Cardiac muscle cell (in vitro differentiated cells and primary cell): Measurements from ENCODE around the gene BSG. TPM values are rescaled to one million over a fixed set of nuclear protein-coding genes. Genes with fewer than 3 reads are reported as not detected.
"Not testable (repeated sequence)": the region's sequence is repeated elsewhere in the genome, so short reads cannot be mapped to it uniquely, and the experiment has no call there.

Source experiments
- DNase-seq, 2 donors: peaks; one replicate each; pipeline versions ENCODE4 v3.0.0 to v3.0.0-alpha.2; 2010 to 2017; ENCODE audit warnings: low read depth in 1 of 2, low spot score in 1 of 2
- H3K27ac ChIP-seq: fragments of 200-600 bp; sonication (generic); 2 replicates; pipeline ENCODE4 v1.5.1; 2016
- H3K27me3 ChIP-seq: fragments of 200-600 bp; sonication (generic); 2 replicates; pipeline ENCODE4 v1.6.0; 2016; ENCODE audit warnings: control low read depth
- H3K36me3 ChIP-seq: fragments of 200-600 bp; sonication (generic); 2 replicates; pipeline ENCODE4 v1.5.1; 2016; ENCODE audit warnings: control low read depth
- H3K4me1 ChIP-seq: fragments of 200-600 bp; sonication (generic); 2 replicates; pipeline ENCODE4 v1.8.1; 2017; ENCODE audit warnings: low read depth, mild to moderate bottlenecking, mixed run types
- H3K4me3 ChIP-seq: fragments of 200-600 bp; sonication (generic); 2 replicates; pipeline ENCODE4 v1.5.1; 2016; ENCODE audit warnings: mild to moderate bottlenecking
- H3K9me3 ChIP-seq: fragments of 200-600 bp; sonication (generic); 2 replicates; pipeline ENCODE4 v1.5.1; 2017; ENCODE audit warnings: low read depth, mild to moderate bottlenecking, control low read depth
- CTCF ChIP-seq: IDR thresholded peaks from 2 replicates; pipeline ENCODE4 v1.5.1; 2012; ENCODE audit warnings: low read depth, mild to moderate bottlenecking, low read length
- polyA plus RNA-seq: library from polyadenylated mRNA; unstranded; fragments of >200 nt; fragmentation: Nextera tagmentation; extraction: Ambion mirVana; gene quantifications from 2 replicates; pipeline ENCODE4 v1.2.1, GENCODE V29; 2016
- total RNA-seq: library from RNA; depleted of rRNA; stranded (reverse); fragments of >200 nt; gene quantifications from 2 replicates; pipeline ENCODE4 v1.2.3, GENCODE V29; 2016

BSG gene
- total and polyA plus RNA-seq, 2 experiments from 2014 or later = 826 to 1,204 TPM

- no peak for TF ChIP-seq CTCF
- H3K4me3 ChIP-seq = no peak overlapping the region
- peaks cover under 1% of the 10 kb centered on the region for H3K27me3 ChIP-seq
- no peaks in the 10 kb centered on the region for H3K4me1 ChIP-seq
- no peaks in the 10 kb centered on the region for H3K9me3 ChIP-seq
- no peaks in the 10 kb centered on the region for H3K36me3 ChIP-seq
- no peak for DNase-seq
- H3K27ac ChIP-seq = no peak overlapping the region
Observed at GRCh38 chr19:601310-601709, 28.9 kb downstream of the BSG start.

- DNase-seq = no peak
- H3K27me3 ChIP-seq = no peaks in the 10 kb centered on the region
- no peak overlapping the region for H3K4me3 ChIP-seq
- H3K9me3 ChIP-seq = no peaks in the 10 kb centered on the region
- no peaks in the 10 kb centered on the region for H3K36me3 ChIP-seq
- no peaks in the 10 kb centered on the region for H3K4me1 ChIP-seq
- no peak for TF ChIP-seq CTCF
- H3K27ac ChIP-seq = no peak overlapping the region
Observed at GRCh38 chr19:601790-602189, 29.4 kb downstream of the BSG start.

GRCh38 chr19:602391-603301 is 30.2 kb downstream of the BSG start:
- no peak overlapping the region for H3K27ac ChIP-seq
- no peaks in the 10 kb centered on the region for H3K36me3 ChIP-seq
- H3K4me1 ChIP-seq = no peaks in the 10 kb centered on the region
- no peak overlapping the region for H3K4me3 ChIP-seq
- H3K27me3 ChIP-seq = no peaks in the 10 kb centered on the region
- DNase-seq = no peak
- H3K9me3 ChIP-seq = no peaks in the 10 kb centered on the region
- no peak for TF ChIP-seq CTCF

- not testable (repeated sequence) for H3K27me3 ChIP-seq, DNase-seq, H3K9me3 ChIP-seq, H3K36me3 ChIP-seq, H3K4me3 ChIP-seq, H3K27ac ChIP-seq, H3K4me1 ChIP-seq
Observed at GRCh38 chr19:603302-603639, 30.9 kb downstream of the BSG start.

- H3K4me3 ChIP-seq, H3K9me3 ChIP-seq, H3K27ac ChIP-seq, H3K27me3 ChIP-seq, DNase-seq, H3K36me3 ChIP-seq, H3K4me1 ChIP-seq: not testable (repeated sequence)
Observed at GRCh38 chr19:603779-604178, 31.4 kb downstream of the BSG start.

- H3K27me3 ChIP-seq = no peaks in the 10 kb centered on the region
- DNase-seq = no peak
- TF ChIP-seq CTCF = no peak
- no peaks in the 10 kb centered on the region for H3K4me1 ChIP-seq
- H3K4me3 ChIP-seq = no peak overlapping the region
- no peak overlapping the region for H3K27ac ChIP-seq
- H3K9me3 ChIP-seq = no peaks in the 10 kb centered on the region
- H3K36me3 ChIP-seq = no peaks in the 10 kb centered on the region
Observed at GRCh38 chr19:604355-604754, 32.0 kb downstream of the BSG start.

GRCh38 chr19:605061-605971 is 32.9 kb downstream of the BSG start:
- H3K36me3 ChIP-seq, H3K9me3 ChIP-seq, H3K27me3 ChIP-seq, H3K4me1 ChIP-seq, H3K4me3 ChIP-seq, DNase-seq, H3K27ac ChIP-seq: not testable (repeated sequence)
